OCI-LY7 (cell line): ENCODE data around the gene NDUFS8. TPM values are rescaled to one million over a fixed set of nuclear protein-coding genes. Genes with fewer than 3 reads are reported as not detected.
A peak's percentile ranks its signal among the peaks of the same experiment; 100 is the strongest.

Source experiments
- BruUV-seq: library from RNA; stranded (reverse); fragments of 400-500 nt; replicated peaks from 2 replicates; lab custom pipeline; 2021; lab: Mats Ljungman, UMichigan
- CTCF ChIA-PET: fragments of 300-600 bp; sonication (Branson Sonifier 250); formaldehyde crosslinking; loops from one replicate; lab custom pipeline; 2022; ENCODE audit warnings: antibody characterized with exemption; ENCODE audit not compliant: unreplicated experiment; lab: Charles Lee
- POLR2A ChIA-PET: fragments of 300-600 bp; sonication (Branson Sonifier 250); formaldehyde crosslinking; loops from one replicate; lab custom pipeline; 2022; ENCODE audit warnings: antibody characterized with exemption; lab: Charles Lee
- DNase-seq: peaks from one replicate; pipeline ENCODE4 v3.0.0-alpha.2; 2015; ENCODE audit warnings: low spot score
- H2AFZ ChIP-seq: fragments of 200-600 bp; sonication (generic), shearing (Covaris generic); 2 replicates; pipeline ENCODE4 v1.6.1; 2014; ENCODE audit warnings: mild to moderate bottlenecking, antibody characterized with exemption, low read length, moderate library complexity
- H3K27ac ChIP-seq: fragments of 200-600 bp; sonication (generic); 2 replicates; pipeline ENCODE4 v1.5.1; 2014; ENCODE audit warnings: mixed run types, low read depth, mild to moderate bottlenecking, moderate library complexity, low read length, inconsistent platforms; ENCODE audit not compliant: poor library complexity, severe bottlenecking
- H3K36me3 ChIP-seq: fragments of 200-600 bp; sonication (generic); 2 replicates; pipeline ENCODE4 v1.6.1; 2014; ENCODE audit warnings: mild to moderate bottlenecking, antibody characterized with exemption, low read length, moderate library complexity, mixed read lengths; ENCODE audit not compliant: insufficient read depth
- H3K4me1 ChIP-seq: fragments of 200-600 bp; sonication (generic); 2 replicates; pipeline ENCODE4 v1.5.1; 2014; ENCODE audit warnings: mild to moderate bottlenecking, low read length; ENCODE audit not compliant: insufficient read depth, poor library complexity, severe bottlenecking
- H3K4me2 ChIP-seq: fragments of 200-600 bp; sonication (generic); 2 replicates; pipeline ENCODE4 v1.6.1; 2014; ENCODE audit warnings: mild to moderate bottlenecking, low read length
- H3K4me3 ChIP-seq: fragments of 200-600 bp; sonication (generic); 2 replicates; pipeline ENCODE4 v1.5.1; 2014; ENCODE audit warnings: mild to moderate bottlenecking, low read depth, low read length; ENCODE audit not compliant: poor library complexity, severe bottlenecking
- H3K79me2 ChIP-seq: fragments of 200-600 bp; sonication (generic); 2 replicates; pipeline ENCODE4 v1.6.1; 2016; ENCODE audit warnings: low read depth, mild to moderate bottlenecking, low read length, moderate library complexity, mixed read lengths; ENCODE audit not compliant: insufficient read depth
- H3K9me2 ChIP-seq: fragments of 200-600 bp; sonication (generic); 2 replicates; pipeline ENCODE4 v1.6.1; 2016; ENCODE audit warnings: mild to moderate bottlenecking, low read length, mixed read lengths; ENCODE audit not compliant: insufficient read depth
- H3K9me3 ChIP-seq: fragments of 200-600 bp; sonication (generic); 2 replicates; pipeline ENCODE4 v1.6.1; 2014; ENCODE audit warnings: mild to moderate bottlenecking, mixed run types, low read length, mixed read lengths
- H4K20me1 ChIP-seq: fragments of 200-600 bp; sonication (generic); 2 replicates; pipeline ENCODE4 v1.6.1; 2014; ENCODE audit warnings: mild to moderate bottlenecking, antibody characterized with exemption, low read length, moderate library complexity, mixed read lengths; ENCODE audit not compliant: insufficient read depth
- CTCF ChIP-seq: fragments of 200-600 bp; sonication (generic); conservative IDR thresholded peaks from 2 replicates; pipeline ENCODE4 v1.5.1; 2014; ENCODE audit warnings: mild to moderate bottlenecking, antibody characterized with exemption, low read length, moderate library complexity, mixed read lengths
- EZH2phosphoT487 ChIP-seq: fragments of 200-600 bp; sonication (generic); IDR thresholded peaks from 2 replicates; pipeline ENCODE4 v1.6.1; 2018; ENCODE audit warnings: low read depth, borderline replicate concordance, mild to moderate bottlenecking, mixed run types, antibody characterized with exemption, low read length, moderate library complexity, mixed read lengths
- intact Hi-C: fragments of 100-400 bp; cut with micrococcal nuclease; formaldehyde crosslinking; loops from one replicate; pipeline ENCODE4 v1.10.0; 2022; ENCODE audit not compliant: unreplicated experiment
- total RNA-seq, 2 experiments: library from RNA; depleted of rRNA in 1 of 2; stranded (reverse); fragments of >200 nt in 1 of 2; shearing (Covaris generic) in 1 of 2; gene quantifications; 2 replicates each; pipeline ENCODE4 v1.2.3, GENCODE V29; 2014 to 2022

The NDUFS8 gene
- total RNA-seq, 2 experiments from 2014 or later = 126 to 173 TPM

GRCh38 chr11:68024508-68024907 lies 6.0 kb upstream of the NDUFS8 start:
- CTCF ChIA-PET = no interaction called here
- no peak overlapping the region for H3K4me2 ChIP-seq
- no peaks in the 10 kb centered on the region for H3K9me2 ChIP-seq
- H2AFZ ChIP-seq = no peak overlapping the region
- H3K4me1 ChIP-seq = peaks cover 25% of the 10 kb centered on the region
- POLR2A ChIA-PET = interaction anchor here (0.6 kb wide), 1 partner anchor 248 kb away, joined by 3 read pairs; no protein-coding TSS in a partner anchor
- H3K36me3 ChIP-seq = no peaks in the 10 kb centered on the region
- H3K27ac ChIP-seq = no peak overlapping the region
- no peaks in the 10 kb centered on the region for H3K9me3 ChIP-seq
- H3K79me2 ChIP-seq = no peaks in the 10 kb centered on the region
- no peak for TF ChIP-seq EZH2phosphoT487
- TF ChIP-seq CTCF = no peak
- no peak overlapping the region for H3K4me3 ChIP-seq
- DNase-seq = no peak
- intact Hi-C loops = no loop called here
- H4K20me1 ChIP-seq = no peaks in the 10 kb centered on the region
- no TSS peak for BruUV-seq

- Histone ChIP-seq H3K27ac (no peak overlapping the region), H2AFZ (no peak overlapping the region), H3K79me2 (no peaks in the 10 kb centered on the region), H3K4me3 (no peak overlapping the region), H3K9me3 (no peaks in the 10 kb centered on the region), H3K4me1 (peaks cover 29% of the 10 kb centered on the region), H3K4me2 (no peak overlapping the region), H4K20me1 (no peaks in the 10 kb centered on the region), H3K36me3 (no peaks in the 10 kb centered on the region), H3K9me2 (no peaks in the 10 kb centered on the region)
- peak; percentile 67 for DNase-seq
- CTCF ChIA-PET = no interaction called here
- intact Hi-C loops = no loop called here
- POLR2A ChIA-PET = interaction anchor here (0.6 kb wide), 2 partner anchors 22 to 247 kb away, joined by 3 to 4 read pairs; no protein-coding TSS in a partner anchor
- TF ChIP-seq EZH2phosphoT487 (no peak), CTCF (peak; percentile 73)
- BruUV-seq = no TSS peak
These were observed 5.4 kb upstream of the NDUFS8 start for GRCh38 chr11:68025047-68025446.

DNA sequence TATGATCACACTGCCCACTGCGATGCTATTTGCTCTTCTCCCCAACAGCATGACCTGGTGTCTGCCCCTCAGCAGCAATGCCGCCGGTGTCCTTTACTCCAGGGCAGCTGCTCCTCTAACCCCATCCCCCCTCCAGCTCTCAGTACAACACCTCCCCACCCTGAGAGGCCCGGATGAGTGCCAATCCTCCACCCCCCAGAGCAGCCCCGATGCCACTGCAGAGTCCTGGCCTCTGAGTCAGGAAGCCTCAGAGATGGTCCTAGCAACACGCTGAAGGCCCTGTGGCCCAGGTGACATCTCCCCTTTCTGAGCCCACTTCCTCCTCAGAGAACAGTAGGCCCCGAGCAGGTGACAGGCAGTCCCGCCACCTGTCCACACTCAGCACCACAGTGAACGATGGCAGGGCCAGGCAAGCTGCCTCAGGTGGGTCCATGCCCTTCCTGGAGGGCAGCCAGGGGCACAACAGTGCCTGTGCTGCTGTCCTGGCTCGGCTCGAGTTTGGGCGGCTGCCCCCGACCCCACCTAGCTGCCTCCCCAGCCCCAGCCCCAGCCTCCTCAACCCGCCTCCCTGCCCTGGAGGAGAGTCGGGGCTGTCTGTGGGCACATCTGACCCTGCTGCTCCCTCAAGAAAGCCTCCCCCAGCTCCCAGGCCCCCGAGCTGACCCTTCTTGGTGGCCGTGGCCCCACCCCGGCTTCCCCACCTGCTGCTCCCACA lies 3.9 kb upstream of the NDUFS8 start:
- Histone ChIP-seq H3K9me2 (no peaks in the 10 kb centered on the region), H3K27ac (no peak overlapping the region), H3K4me3 (no peak overlapping the region), H2AFZ (no peak overlapping the region), H3K9me3 (no peaks in the 10 kb centered on the region), H4K20me1 (no peaks in the 10 kb centered on the region), H3K4me1 (peaks cover 33% of the 10 kb centered on the region), H3K4me2 (no peak overlapping the region), H3K79me2 (peaks cover 8% of the 10 kb centered on the region; the same call in 1 of the 2 replicates), H3K36me3 (no peaks in the 10 kb centered on the region)
- CTCF ChIA-PET = no interaction called here
- intact Hi-C loops = no loop called here
- TF ChIP-seq CTCF (no peak), EZH2phosphoT487 (no peak)
- POLR2A ChIA-PET = no interaction called here
- BruUV-seq = no TSS peak
- peak; percentile 34 for DNase-seq
